HG02759 (cell line): ENCODE data around the gene DCC.

ENCODE experiments used
- ATAC-seq: cut with Tn5 transposase; IDR thresholded peaks from one replicate; pipeline ENCODE4 v1.9.1; 2021; ENCODE audit warnings: mild to moderate bottlenecking, moderate library complexity; ENCODE audit not compliant: unreplicated experiment

DCC gene

GRCh38 chr18:52489396-52490306 is 149.7 kb downstream of the DCC start:
- ATAC-seq, result no peak

DNA sequence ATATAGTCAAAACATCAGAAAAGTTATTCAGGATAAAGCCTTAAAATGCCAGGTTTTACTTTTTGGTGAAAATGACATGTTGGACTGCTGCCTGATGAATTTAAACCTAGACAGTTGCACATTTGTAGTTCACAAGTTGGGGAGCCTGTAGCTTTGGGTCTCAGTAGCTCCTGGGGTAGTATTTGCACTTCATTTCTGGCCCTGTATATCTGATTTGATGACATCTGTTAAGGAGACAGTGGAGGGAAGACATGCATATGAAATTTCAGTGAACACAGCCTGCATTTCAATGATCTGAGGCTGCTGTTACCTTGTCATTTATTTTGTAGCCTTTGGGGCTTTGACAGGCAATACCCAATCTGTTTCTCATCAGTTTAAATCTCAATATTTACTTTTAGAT is 156.4 kb downstream of the DCC start:
- ATAC-seq, result no peak

- no peak for ATAC-seq
Observed at GRCh38 chr18:52499016-52499415, 159.0 kb downstream of the DCC start.

GRCh38 chr18:52499644-52500043 is 159.6 kb downstream of the DCC start:
- ATAC-seq, result no peak

DNA sequence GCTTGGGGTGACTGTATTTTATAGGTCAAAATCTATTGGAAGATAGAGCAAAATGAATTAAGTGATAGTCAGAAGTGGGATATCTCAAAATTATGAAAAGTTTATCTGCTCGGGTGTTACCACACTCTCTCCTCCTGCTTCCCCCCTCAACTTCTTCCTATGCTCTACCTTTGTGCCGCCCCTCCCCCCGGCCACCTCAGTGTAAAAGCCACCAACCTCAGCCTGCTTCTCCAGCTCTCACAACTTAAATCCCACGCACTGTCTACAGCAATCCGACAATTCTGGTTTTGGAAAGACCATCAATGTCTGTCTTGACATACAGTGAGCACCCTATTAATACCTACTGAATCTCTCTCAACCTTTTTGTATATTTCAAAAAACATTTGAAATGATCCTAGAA is 164.6 kb downstream of the DCC start:
- ATAC-seq, result no peak

GRCh38 chr18:52510139-52510538 is 170.1 kb downstream of the DCC start:
- ATAC-seq, result no peak

DNA sequence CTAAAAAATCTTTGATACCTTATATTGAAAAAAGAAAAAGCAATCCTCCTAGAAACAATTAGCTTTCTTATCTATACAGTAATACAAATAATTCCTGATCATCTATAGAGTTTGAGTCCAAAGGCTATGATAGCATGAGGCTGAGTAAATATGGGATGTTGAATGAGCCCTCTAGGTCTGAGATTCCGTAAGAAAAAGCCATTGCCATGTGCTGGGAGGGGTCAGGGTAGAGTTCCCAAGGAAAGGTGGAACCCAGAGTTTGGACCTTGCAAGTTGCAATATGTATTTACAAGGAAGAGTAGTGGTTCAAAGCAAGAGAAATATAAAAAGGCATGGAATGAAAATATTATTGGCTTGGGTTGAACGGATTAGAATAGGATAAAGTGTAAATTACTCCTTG is 178.1 kb downstream of the DCC start:
- ATAC-seq, result no peak

GRCh38 chr18:52519021-52519420 is 179.0 kb downstream of the DCC start:
- ATAC-seq, result no peak

DNA sequence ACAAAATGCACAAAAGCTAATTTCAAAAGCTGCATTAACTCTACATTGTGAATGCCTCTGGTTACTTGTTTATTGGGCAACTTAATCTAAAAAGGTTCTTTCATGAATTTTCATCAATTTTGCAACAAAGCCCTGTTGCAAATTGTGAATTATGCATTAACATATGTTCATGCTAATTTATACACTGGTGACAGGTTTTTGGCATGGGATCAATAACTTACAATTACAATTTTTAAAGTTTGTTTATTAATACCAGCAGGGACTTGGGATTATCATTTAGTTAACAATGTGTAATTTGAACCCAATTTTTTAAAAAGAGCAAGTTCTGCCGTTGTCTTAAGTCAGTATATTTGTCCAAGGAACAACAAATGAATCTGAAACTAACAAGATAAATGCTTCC is 183.6 kb downstream of the DCC start:
- ATAC-seq, result no peak

GRCh38 chr18:52531836-52532235 is 191.8 kb downstream of the DCC start:
- ATAC-seq, result no peak

DNA sequence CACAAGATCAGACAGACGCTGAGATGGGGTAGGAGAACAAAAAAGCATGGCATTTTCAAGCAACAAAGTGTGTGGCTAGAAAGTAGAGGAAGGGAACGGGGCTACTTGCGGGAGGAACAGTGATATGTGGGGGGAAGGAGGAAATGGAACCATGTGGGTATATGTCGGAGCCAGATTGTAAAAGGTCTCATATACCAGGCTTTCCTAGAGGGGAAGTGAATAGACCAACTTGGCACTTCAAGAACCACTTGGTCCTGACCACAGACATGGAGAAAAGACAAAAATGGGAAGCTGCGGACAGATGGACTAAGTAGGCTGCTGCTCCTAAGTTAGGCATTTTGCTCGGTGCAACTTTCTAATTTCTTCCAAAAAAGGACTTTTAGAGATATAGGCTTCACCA is 196.0 kb downstream of the DCC start:
- no peak for ATAC-seq

- ATAC-seq, result no peak
Observed at GRCh38 chr18:52537261-52537660, 197.3 kb downstream of the DCC start.

DNA sequence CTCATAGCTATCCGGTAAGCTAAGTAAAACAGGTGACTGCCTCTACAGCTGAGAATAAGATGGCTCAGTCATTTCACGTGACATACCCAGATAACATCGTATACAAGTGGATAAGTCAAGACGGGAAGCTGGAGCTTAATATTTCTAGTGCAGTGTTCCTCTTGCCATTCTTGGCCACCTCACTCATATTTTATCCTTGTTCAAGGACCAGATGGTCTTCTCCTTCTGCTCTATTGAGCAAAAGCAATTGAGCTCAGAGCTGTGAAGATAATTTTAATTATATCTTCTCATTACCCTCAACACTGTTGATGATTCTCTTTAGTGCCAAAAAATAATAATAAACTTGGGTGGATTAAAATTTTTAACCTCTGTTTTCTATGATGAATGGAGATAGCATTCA is 201.1 kb downstream of the DCC start:
- ATAC-seq, result no peak

DNA sequence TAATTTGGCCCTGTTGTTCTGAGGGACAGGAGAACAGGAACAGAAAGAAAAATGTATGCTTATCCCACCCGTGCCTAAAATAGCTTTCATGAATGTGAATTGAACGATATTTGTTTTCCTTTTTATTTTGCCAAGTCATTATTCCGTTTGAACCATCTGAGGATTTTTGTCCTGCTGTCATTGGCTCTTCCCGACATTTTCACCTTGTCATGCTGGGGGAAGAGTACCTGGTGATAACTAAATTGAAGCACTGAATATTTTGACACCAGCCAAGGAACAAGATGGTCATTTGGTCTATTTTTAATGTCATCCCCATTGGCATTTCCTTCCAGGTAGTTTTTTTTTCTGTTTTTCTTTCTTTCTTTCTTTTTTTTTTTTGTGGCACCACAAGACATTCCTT is 204.1 kb downstream of the DCC start:
- ATAC-seq, result no peak

- no peak for ATAC-seq
Observed at GRCh38 chr18:52546686-52547346, 206.8 kb downstream of the DCC start.

GRCh38 chr18:52553441-52553840 is 213.4 kb downstream of the DCC start:
- ATAC-seq, result no peak

- no peak for ATAC-seq
Observed at GRCh38 chr18:52554180-52554579, 214.2 kb downstream of the DCC start.

GRCh38 chr18:52567360-52567759 is 227.4 kb downstream of the DCC start:
- ATAC-seq, result no peak

GRCh38 chr18:52569492-52569891 is 229.5 kb downstream of the DCC start:
- no peak for ATAC-seq

GRCh38 chr18:52570975-52571374 is 231.0 kb downstream of the DCC start:
- no peak for ATAC-seq

DNA sequence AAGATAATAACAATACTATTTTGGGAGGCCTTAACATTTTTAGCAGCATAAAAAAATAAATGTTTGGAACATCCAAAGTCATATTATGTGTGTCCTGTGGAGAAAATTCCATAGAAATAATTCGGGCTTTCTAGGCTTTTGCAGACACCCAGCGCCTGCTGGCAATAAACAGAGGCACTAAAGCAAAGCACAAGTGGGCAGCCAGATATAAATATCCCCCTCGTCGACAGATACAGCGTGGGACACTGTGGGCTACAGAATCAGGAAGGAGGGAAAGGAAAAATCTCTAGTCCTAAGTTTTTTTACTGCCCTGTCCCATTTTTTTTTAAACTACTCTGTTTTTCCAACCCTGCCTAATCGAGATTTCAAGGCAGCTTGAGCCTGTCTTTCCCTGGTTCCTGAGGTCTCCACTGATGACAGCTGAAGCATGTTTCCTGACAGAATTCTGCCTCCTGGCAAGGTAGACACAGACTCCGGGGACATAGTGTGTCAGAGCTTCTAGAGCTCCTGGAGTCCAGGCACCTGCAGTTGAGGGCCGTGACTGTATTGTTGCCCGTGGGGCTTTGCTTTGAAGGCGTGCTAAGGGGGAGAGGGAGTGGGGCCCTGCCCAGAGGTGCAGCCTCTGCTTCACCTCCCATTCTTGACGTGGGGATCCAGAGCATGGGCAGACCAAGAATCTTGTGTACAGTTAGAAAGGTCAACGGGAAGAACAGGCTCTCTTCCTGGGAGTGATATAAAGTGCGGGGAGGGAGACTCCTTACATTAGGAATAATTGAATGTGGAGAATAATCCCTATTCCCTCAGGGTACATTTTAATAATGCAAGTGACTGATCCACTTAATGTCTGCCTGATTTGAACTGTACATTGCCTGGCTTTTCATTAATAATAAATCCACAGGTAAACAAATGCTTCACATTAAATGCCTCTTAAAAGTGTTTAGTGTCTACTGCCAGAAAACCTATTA is 232.3 kb downstream of the DCC start:
- ATAC-seq, result no peak
